ENCODE measurements around the gene FANCI.

FANCI gene

DNA sequence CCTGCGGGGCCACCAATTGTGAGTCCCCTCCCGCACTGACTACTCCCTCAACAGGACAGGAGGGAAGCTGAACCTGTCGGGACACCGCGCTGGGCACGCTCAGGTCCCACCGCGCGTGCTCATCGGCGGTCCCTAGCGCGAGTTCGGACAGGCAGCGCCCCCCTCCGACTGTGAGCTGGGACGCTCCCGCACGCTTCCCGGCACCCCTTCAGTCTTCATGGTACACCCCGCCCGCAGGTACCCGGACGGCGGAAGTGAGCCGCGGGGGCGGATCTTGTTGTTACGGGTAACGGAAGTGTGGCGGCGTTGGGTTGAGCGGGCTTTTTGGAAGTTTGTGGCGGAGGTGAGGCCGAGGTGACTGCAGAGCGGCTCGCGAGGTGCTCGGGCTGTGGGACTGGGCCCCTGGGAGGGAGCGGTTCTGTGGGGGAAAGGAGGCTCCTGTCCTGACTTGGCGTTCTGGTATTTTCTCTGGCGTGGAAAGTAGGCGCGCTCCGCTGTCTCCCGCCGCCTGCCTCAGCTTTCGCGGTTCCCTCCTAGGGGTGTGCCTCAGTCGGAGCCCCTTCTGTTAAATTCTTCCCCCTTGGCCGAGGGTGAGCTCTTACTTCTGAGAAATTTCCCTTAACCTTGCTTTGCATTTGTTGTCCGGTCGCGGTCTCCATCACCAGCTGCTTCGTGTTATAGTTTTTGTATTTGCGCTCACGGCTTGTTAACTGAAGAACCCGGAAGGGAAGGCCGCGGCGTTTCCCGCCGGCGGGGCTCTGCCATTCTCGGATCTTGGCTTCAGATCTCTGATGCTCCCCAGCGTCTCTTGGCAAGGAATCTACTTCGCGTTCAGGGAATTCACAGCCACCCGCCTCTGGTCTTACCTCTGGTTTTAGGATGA, at the start of gene FANCI:
Gene FANCI (plus strand): TSS at position 289 of the 883 bp plus-strand sequence. CDS start 3,669 bp downstream, outside the sequence.
- H3K27me3 ChIP-seq (ENCODE audit: control insufficient read depth, insufficient read depth, low read length): no peaks in the 10 kb centered on the region
- H3K36me3 ChIP-seq (ENCODE audit: control insufficient read depth, insufficient read depth, low read length): no peaks in the 10 kb centered on the region
- H3K9ac ChIP-seq (ENCODE audit: low read length): peak within 1 kb of the TSS; percentile 49
- peak within 1 kb of the TSS; percentile 92 for H3K4me3 ChIP-seq (ENCODE audit: low read length)
- peaks cover 6% of the 10 kb centered on the region for H3K4me1 ChIP-seq (ENCODE audit: control insufficient read depth, insufficient read depth, low read length)
- no peak within 1 kb of the TSS for H3K27ac ChIP-seq (ENCODE audit: low read depth, low read length)

DNA sequence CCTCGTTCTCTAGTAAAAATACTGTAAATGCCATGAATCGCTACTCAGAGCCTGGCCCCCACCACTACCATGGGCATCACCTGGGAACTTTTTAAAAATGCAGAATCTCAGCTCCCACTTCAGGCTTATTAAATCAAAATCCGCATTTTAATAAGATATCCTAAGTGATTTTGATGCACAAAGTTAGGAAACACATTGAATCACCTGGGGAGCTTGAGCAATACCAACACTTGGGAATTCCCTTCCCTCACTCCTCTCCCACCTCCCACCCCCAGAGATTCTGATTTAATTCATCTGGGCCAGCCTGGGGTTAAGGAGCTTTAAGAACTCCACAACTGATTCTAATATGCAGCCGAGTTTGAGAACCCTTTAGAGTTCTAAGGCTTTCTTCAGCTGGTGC, 49.2 kb upstream of the FANCI start:
- no peaks in the 10 kb centered on the region for H3K27me3 ChIP-seq (ENCODE audit: control insufficient read depth, insufficient read depth, low read length)
- peaks cover 3% of the 10 kb centered on the region for H3K4me1 ChIP-seq (ENCODE audit: control insufficient read depth, insufficient read depth, low read length)
- no peak overlapping the region for H3K4me3 ChIP-seq (ENCODE audit: low read length)
- no peak overlapping the region for H3K27ac ChIP-seq (ENCODE audit: low read depth, low read length)
- H3K9ac ChIP-seq (ENCODE audit: low read length): no peak overlapping the region
- H3K36me3 ChIP-seq (ENCODE audit: control insufficient read depth, insufficient read depth, low read length): peaks cover 33% of the 10 kb centered on the region

DNA sequence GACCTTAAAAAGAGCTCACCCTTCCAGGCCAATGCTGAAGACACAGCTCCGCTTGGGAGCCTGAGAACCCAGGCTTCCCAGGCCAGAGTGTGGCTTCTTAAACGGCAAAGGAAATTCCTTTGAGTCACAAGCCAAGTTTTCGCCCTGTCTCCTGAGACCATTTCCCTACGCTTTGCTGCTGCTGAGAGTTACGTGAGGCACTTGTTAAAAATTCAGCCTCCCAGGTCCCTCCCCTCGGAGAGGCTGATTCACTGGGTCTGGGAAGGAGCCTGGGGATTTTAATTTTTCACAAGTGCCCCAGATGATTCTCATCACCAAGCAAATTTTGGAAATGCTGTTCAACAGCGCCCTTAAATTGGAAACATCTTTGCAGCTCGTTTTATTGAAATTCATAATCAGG, 47.9 kb upstream of the FANCI start:
- Histone ChIP-seq H3K27me3 (ENCODE audit: control insufficient read depth, insufficient read depth, low read length) (no peaks in the 10 kb centered on the region), H3K27ac (ENCODE audit: low read depth, low read length) (no peak overlapping the region), H3K36me3 (ENCODE audit: control insufficient read depth, insufficient read depth, low read length) (peaks cover 32% of the 10 kb centered on the region), H3K4me3 (ENCODE audit: low read length) (no peak overlapping the region), H3K4me1 (ENCODE audit: control insufficient read depth, insufficient read depth, low read length) (peaks cover 3% of the 10 kb centered on the region), H3K9ac (ENCODE audit: low read length) (no peak overlapping the region)

DNA sequence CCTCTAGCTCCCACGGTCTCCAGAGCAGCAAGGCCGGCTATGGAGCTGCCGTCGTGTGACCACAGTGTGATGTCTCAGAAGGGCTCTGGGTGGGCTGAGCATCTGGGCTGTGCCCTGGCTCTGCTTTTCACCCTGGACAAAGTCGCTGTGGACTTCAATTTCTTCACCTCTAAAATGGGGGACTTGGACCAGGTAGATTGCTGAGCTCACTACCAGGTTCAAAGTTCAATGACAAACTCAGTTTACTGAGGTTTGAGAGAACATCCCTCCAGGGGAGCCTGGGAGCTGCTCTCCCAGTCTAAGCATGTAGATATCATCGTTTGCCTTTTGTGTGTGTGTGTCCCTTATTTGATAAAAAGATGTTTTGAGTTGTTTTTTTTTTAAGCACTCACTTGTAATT, 47.5 kb upstream of the FANCI start:
- Histone ChIP-seq H3K4me1 (ENCODE audit: control insufficient read depth, insufficient read depth, low read length) (peaks cover 3% of the 10 kb centered on the region), H3K4me3 (ENCODE audit: low read length) (no peak overlapping the region), H3K9ac (ENCODE audit: low read length) (no peak overlapping the region), H3K27ac (ENCODE audit: low read depth, low read length) (no peak overlapping the region), H3K27me3 (ENCODE audit: control insufficient read depth, insufficient read depth, low read length) (no peaks in the 10 kb centered on the region), H3K36me3 (ENCODE audit: control insufficient read depth, insufficient read depth, low read length) (peaks cover 32% of the 10 kb centered on the region)

DNA sequence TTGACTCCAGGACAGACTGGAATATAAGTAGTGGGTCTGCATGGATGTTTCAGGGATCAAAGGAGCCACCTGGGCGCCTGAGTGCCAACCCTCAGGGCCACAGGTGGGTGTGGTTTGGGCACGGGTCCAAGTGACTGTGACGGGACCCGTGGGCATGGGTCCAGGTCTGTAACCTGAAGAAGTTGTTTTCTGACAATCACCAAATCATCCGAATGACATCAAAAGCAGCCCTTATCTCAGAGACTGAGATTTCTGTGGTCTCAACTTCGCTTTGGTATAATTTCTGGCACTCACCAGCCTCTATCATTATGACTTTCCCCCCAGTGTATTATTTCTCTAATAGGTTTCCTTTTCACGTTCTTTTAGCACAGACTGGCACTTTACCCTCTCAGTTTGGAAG, 46.8 kb upstream of the FANCI start:
- Histone ChIP-seq H3K9ac (ENCODE audit: low read length) (no peak overlapping the region), H3K4me3 (ENCODE audit: low read length) (no peak overlapping the region), H3K27ac (ENCODE audit: low read depth, low read length) (peak overlapping the region; percentile 82), H3K4me1 (ENCODE audit: control insufficient read depth, insufficient read depth, low read length) (peaks cover 3% of the 10 kb centered on the region), H3K36me3 (ENCODE audit: control insufficient read depth, insufficient read depth, low read length) (peaks cover 31% of the 10 kb centered on the region), H3K27me3 (ENCODE audit: control insufficient read depth, insufficient read depth, low read length) (no peaks in the 10 kb centered on the region)

DNA sequence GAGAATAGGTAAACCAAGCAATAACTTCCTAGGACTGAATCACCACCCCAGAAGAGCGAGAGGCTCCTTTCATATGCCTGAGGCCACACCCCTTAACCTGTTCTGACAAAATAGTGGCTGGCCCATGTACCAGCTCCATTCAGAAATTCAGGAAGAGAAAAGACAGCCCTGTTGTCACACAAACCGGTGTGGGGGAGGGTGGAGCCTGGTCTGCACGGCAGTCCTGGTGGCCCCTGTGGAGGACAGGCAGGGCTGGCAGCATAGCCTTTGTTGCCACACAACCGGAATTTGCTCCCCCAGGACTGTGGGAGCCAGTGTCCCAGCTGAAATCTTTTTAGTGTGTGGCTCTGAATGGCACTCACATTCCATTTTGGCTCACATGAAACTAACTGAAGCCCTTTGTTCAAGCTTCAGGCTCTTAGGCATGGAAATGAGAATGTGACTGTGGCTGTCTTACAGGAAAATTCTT, 46.2 kb upstream of the FANCI start:
- Histone ChIP-seq H3K36me3 (ENCODE audit: control insufficient read depth, insufficient read depth, low read length) (peaks cover 28% of the 10 kb centered on the region), H3K27ac (ENCODE audit: low read depth, low read length) (peak overlapping the region; percentile 82), H3K4me1 (ENCODE audit: control insufficient read depth, insufficient read depth, low read length) (peaks cover 3% of the 10 kb centered on the region), H3K27me3 (ENCODE audit: control insufficient read depth, insufficient read depth, low read length) (no peaks in the 10 kb centered on the region), H3K9ac (ENCODE audit: low read length) (no peak overlapping the region), H3K4me3 (ENCODE audit: low read length) (no peak overlapping the region)

DNA sequence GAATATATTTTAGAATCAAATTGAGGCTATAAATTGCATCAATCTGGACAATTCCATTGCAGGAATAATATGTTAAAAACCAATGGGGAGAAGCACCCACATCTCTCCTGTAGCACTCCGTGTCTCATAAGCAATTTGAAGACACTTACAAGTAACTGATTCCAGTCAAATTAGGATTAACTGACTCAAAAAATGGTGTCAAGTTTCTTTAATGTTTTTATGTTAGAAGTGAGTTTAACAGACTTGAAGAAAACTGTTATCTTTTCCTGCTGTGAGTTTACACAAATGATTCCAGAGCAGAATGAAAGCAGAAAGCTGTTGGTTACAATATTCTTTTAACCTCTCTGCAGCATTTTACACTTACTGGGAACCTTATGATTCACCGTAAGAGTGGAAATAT, 45.6 kb upstream of the FANCI start:
- Histone ChIP-seq H3K4me3 (ENCODE audit: low read length) (no peak overlapping the region), H3K9ac (ENCODE audit: low read length) (no peak overlapping the region), H3K27me3 (ENCODE audit: control insufficient read depth, insufficient read depth, low read length) (no peaks in the 10 kb centered on the region), H3K4me1 (ENCODE audit: control insufficient read depth, insufficient read depth, low read length) (peaks cover 3% of the 10 kb centered on the region), H3K27ac (ENCODE audit: low read depth, low read length) (peak overlapping the region; percentile 52), H3K36me3 (ENCODE audit: control insufficient read depth, insufficient read depth, low read length) (peaks cover 24% of the 10 kb centered on the region)

DNA sequence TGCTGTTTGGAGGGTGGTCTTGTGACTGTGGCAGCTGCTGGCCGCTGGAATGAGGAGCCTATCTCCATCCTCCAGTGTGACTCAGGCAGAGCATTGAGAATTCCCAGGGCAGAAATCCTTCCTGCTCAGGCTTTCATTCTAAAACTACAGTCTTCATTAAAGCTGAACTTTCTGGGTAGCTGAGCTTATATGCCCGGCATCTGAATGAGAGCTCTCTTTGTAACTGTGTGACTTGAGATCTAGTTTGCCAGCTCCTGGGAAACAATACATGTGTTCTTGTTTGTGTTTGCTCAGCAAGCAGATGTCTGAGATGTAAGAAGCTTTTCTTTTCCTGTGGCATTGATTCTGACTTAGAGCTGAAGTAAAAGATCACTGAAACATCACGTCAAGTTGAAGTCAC, 44.8 kb upstream of the FANCI start:
- Histone ChIP-seq H3K36me3 (ENCODE audit: control insufficient read depth, insufficient read depth, low read length) (peaks cover 20% of the 10 kb centered on the region), H3K4me3 (ENCODE audit: low read length) (no peak overlapping the region), H3K27ac (ENCODE audit: low read depth, low read length) (peak overlapping the region; percentile 52), H3K27me3 (ENCODE audit: control insufficient read depth, insufficient read depth, low read length) (no peaks in the 10 kb centered on the region), H3K4me1 (ENCODE audit: control insufficient read depth, insufficient read depth, low read length) (peaks cover 3% of the 10 kb centered on the region), H3K9ac (ENCODE audit: low read length) (no peak overlapping the region)

DNA sequence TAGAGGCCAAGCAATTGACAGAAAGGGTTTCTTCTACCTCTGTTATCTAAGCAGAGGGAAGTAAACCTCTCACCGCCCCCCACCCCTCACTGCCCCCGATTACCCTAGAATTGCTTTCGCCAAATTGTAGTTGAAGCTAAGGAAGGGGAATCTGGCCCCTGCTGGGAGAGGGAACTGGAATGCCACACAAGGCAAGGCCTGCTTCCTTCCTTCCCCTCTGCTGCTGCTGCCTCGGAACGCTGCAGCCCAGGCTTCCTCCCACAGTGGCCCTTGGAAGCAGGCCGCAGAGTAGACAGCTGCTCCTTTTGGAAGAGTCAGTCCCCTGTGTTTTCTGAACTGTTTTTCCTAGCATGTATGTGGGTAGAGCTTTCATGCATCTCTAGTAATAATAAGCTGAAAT, 44.0 kb upstream of the FANCI start:
- Histone ChIP-seq H3K4me3 (ENCODE audit: low read length) (no peak overlapping the region), H3K27me3 (ENCODE audit: control insufficient read depth, insufficient read depth, low read length) (no peaks in the 10 kb centered on the region), H3K27ac (ENCODE audit: low read depth, low read length) (peak overlapping the region; percentile 52), H3K9ac (ENCODE audit: low read length) (no peak overlapping the region), H3K4me1 (ENCODE audit: control insufficient read depth, insufficient read depth, low read length) (peaks cover 3% of the 10 kb centered on the region), H3K36me3 (ENCODE audit: control insufficient read depth, insufficient read depth, low read length) (peaks cover 18% of the 10 kb centered on the region)

DNA sequence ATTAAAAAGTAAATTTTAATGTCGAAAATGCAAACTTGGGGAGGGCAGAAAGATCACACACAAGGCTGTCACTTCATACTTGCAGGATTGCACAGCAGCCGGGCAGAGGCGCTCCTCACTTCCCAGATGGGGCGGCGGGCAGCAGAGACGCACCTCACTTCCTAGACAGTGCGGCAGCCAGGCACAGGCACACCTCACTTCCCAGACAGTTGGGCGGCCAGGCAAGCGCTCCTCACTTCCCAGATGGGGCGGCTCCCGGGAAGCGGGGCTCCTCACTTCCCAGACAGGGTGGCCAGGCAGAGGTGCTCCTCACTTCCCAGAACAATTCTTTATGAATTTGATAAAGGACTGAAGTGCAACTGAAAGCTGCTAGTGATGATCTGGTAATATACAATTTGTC, 43.6 kb upstream of the FANCI start:
- H3K9ac ChIP-seq (ENCODE audit: low read length): no peak overlapping the region
- no peak overlapping the region for H3K27ac ChIP-seq (ENCODE audit: low read depth, low read length)
- no peaks in the 10 kb centered on the region for H3K27me3 ChIP-seq (ENCODE audit: control insufficient read depth, insufficient read depth, low read length)
- H3K4me1 ChIP-seq (ENCODE audit: control insufficient read depth, insufficient read depth, low read length): peaks cover 3% of the 10 kb centered on the region
- no peak overlapping the region for H3K4me3 ChIP-seq (ENCODE audit: low read length)
- peaks cover 14% of the 10 kb centered on the region for H3K36me3 ChIP-seq (ENCODE audit: control insufficient read depth, insufficient read depth, low read length)

DNA sequence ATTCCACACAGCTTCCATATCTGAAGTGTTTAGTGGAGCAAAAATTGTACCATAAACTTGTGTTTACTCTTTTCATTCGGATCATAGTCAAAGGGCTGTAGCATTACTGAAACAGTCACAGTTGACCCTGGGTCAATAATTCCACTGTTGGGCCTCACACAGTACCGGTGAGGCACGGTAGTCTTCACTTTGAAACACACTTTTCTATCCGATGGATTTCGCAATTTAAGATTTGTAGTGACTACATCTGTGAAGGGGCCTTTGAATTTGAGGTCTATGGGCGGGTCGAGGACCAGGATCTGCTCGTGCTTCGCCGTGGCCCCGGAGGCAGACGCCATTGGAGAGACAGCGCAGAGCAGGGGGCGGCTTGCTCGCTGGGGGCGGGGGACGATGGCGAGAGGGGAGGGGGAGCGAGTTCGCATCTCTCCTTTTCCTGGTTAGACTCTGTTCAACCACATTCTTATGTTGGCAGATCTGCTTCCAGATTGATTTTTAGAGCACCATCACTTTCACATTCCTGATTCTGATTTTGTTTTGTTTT, 42.2 kb upstream of the FANCI start:
- Histone ChIP-seq H3K27ac (ENCODE audit: low read depth, low read length) (no peak overlapping the region), H3K27me3 (ENCODE audit: control insufficient read depth, insufficient read depth, low read length) (no peaks in the 10 kb centered on the region), H3K4me3 (ENCODE audit: low read length) (no peak overlapping the region)

DNA sequence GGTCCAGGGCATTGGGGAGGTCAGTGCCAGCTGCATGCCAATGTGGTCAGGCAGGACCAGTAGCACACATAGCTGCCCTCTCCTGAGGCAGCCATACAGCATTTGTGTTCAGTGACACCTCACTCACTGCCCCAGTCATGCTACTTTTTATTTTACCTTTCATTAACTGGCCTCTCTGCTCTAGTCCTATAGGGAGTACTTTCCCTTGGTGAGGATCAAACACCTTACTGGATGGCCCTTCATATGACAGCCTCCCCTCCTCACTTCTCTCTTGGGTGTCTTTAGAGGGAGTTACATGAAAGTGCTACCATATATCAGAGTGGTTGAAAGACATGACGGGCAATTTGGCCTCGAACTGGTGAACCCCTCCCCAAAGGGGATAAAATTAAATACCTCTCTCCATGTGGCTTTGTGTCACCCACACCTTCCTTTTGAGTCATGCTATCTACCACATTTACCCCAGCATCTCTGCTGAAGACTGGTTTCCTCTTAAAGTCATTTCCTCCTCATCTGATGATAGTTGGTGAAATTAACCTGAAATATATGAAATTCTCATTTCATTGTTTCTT, 40.0 kb upstream of the FANCI start:
- H3K27me3 ChIP-seq (ENCODE audit: control insufficient read depth, insufficient read depth, low read length): no peaks in the 10 kb centered on the region
- no peak overlapping the region for H3K27ac ChIP-seq (ENCODE audit: low read depth, low read length)
- H3K9ac ChIP-seq (ENCODE audit: low read length): no peak overlapping the region
- no peak overlapping the region for H3K4me3 ChIP-seq (ENCODE audit: low read length)
- H3K36me3 ChIP-seq (ENCODE audit: control insufficient read depth, insufficient read depth, low read length): peaks cover 8% of the 10 kb centered on the region
- H3K4me1 ChIP-seq (ENCODE audit: control insufficient read depth, insufficient read depth, low read length): no peaks in the 10 kb centered on the region

More for the DNA sequence above, 42.2 kb upstream of the FANCI start:
- H3K9ac ChIP-seq (ENCODE audit: low read length): no peak overlapping the region
- peaks cover 3% of the 10 kb centered on the region for H3K4me1 ChIP-seq (ENCODE audit: control insufficient read depth, insufficient read depth, low read length)
- H3K36me3 ChIP-seq (ENCODE audit: control insufficient read depth, insufficient read depth, low read length): peaks cover 8% of the 10 kb centered on the region

Data from rectal smooth muscle tissue (tissue), 1 donor.